GM12878 (cell line): Measurements from ENCODE around the gene RB1. TPM values are rescaled to one million over a fixed set of nuclear protein-coding genes. Genes with fewer than 3 reads are reported as not detected.

Source experiments
- ATAC-seq: fragments of 200-7000 bp; cut with Tn5 transposase; 3 replicates; pipeline ENCODE4 v1.9.1; 2020; ENCODE audit warnings: mild to moderate bottlenecking, moderate library complexity
- BruUV-seq: library from RNA; stranded (reverse); fragments of 400-500 nt; replicated peaks from 2 replicates; lab custom pipeline; 2021; lab: Mats Ljungman, UMichigan
- CTCF ChIA-PET: fragments of 300-600 bp; sonication (Branson Sonifier 250); formaldehyde crosslinking; extraction: SDS; loops from one replicate; lab custom pipeline; 2021; ENCODE audit warnings: inconsistent platforms; lab: Yijun Ruan, JAX
- POLR2A ChIA-PET: fragments of 350-600 bp; formaldehyde crosslinking; extraction: SDS; loops from one replicate; lab custom pipeline; 2021; ENCODE audit warnings: inconsistent platforms; lab: Charles Lee
- RAD21 ChIA-PET: fragments of 300-600 bp; sonication (Branson Sonifier 250); formaldehyde crosslinking; loops from one replicate; lab custom pipeline; 2023; ENCODE audit warnings: antibody characterized with exemption; ENCODE audit not compliant: unreplicated experiment; lab: Charles Lee
- SMC1A ChIA-PET: fragments of 300-600 bp; sonication (Branson Sonifier 250); formaldehyde crosslinking; loops from one replicate; lab custom pipeline; 2023; ENCODE audit not compliant: unreplicated experiment, uncharacterized antibody; lab: Charles Lee
- DNase-seq: peaks from one replicate; pipeline ENCODE4 v3.0.0-alpha.2; 2011; ENCODE audit warnings: low read depth, low spot score
- FAIRE-seq: peaks from 3 replicates; lab custom pipeline; 2011; peaks lifted over from hg19 to GRCh38; lab: Jason Lieb, UNC
- H2AFZ ChIP-seq: 2 replicates; pipeline ENCODE4 v1.6.0; 2011; ENCODE audit warnings: low read depth, low read length, control low read depth; ENCODE audit not compliant: control insufficient read depth
- H3K27ac ChIP-seq: 2 replicates; pipeline ENCODE4 v1.5.1; 2011; ENCODE audit warnings: control low read depth; ENCODE audit not compliant: control insufficient read depth, insufficient read depth
- H3K27me3 ChIP-seq, 2 experiments: replicated peaks in 1 of 2; 2 replicates each; pipeline versions ENCODE4 v1.6.0 to v1.6.1; 2011; ENCODE audit warnings: low read length in 1 of 2; ENCODE audit not compliant: control insufficient read depth in 2 of 2, insufficient read depth in 2 of 2
- H3K36me3 ChIP-seq, 2 experiments: 2 replicates each; pipeline ENCODE4 v1.5.1; 2011; ENCODE audit warnings: low read length in 1 of 2; ENCODE audit not compliant: control insufficient read depth in 2 of 2, insufficient read depth in 2 of 2
- H3K4me1 ChIP-seq: 2 replicates; pipeline ENCODE4 v1.6.1; 2011; ENCODE audit warnings: mild to moderate bottlenecking, low read length, moderate library complexity, mixed read lengths; ENCODE audit not compliant: control insufficient read depth, insufficient read depth
- H3K4me2 ChIP-seq: 2 replicates; pipeline ENCODE4 v1.6.0; 2011; ENCODE audit warnings: control low read depth; ENCODE audit not compliant: control insufficient read depth, insufficient read depth
- H3K4me3 ChIP-seq: fragments of 200-600 bp; sonication (generic); 2 replicates; pipeline ENCODE4 v1.5.1; 2016
- H3K79me2 ChIP-seq: 2 replicates; pipeline ENCODE4 v1.6.0; 2011; ENCODE audit warnings: low read length; ENCODE audit not compliant: control insufficient read depth, insufficient read depth
- H3K9ac ChIP-seq: 2 replicates; pipeline ENCODE4 v1.8.0; 2011; ENCODE audit warnings: low read length, control low read depth, mixed read lengths; ENCODE audit not compliant: control insufficient read depth, insufficient read depth
- H3K9me3 ChIP-seq: replicated peaks from 3 replicates; pipeline ENCODE4 v1.5.1; 2011; ENCODE audit warnings: mild to moderate bottlenecking, low read length; ENCODE audit not compliant: control insufficient read depth, insufficient read depth
- H4K20me1 ChIP-seq: 2 replicates; pipeline ENCODE4 v1.6.0; 2011; ENCODE audit not compliant: control insufficient read depth, insufficient read depth
- BHLHE40 ChIP-seq, 2 experiments: fragments of 450-650 bp in 1 of 2; IDR thresholded peaks; 2 replicates each; pipeline ENCODE4 v1.6.1; 2011 to 2017; ENCODE audit warnings: low read depth in 2 of 2, borderline replicate concordance in 1 of 2, improper control_type of control experiment in 1 of 2, low read length in 1 of 2, mild to moderate bottlenecking in 1 of 2
- CREM ChIP-seq: IDR thresholded peaks from 2 replicates; pipeline ENCODE4 v1.6.1; 2014; ENCODE audit warnings: antibody characterized with exemption, low read depth
- CUX1 ChIP-seq: IDR thresholded peaks from 2 replicates; pipeline ENCODE4 v1.6.1; 2012; ENCODE audit warnings: improper control_type of control experiment, low read depth, low read length; ENCODE audit not compliant: insufficient replicate concordance
- NFXL1 ChIP-seq: fragments of 450-650 bp; IDR thresholded peaks from 2 replicates; pipeline ENCODE4 v1.6.1; 2017; ENCODE audit warnings: antibody characterized with exemption, mild to moderate bottlenecking, borderline replicate concordance
- NRF1 ChIP-seq: conservative IDR thresholded peaks from 2 replicates; pipeline ENCODE4 v1.6.1; 2011; ENCODE audit warnings: mild to moderate bottlenecking, low read depth, low read length, improper control_type of control experiment
- RELB ChIP-seq: fragments of 450-650 bp; IDR thresholded peaks from 2 replicates; pipeline ENCODE4 v1.6.1; 2017; ENCODE audit warnings: low read depth, mild to moderate bottlenecking, moderate library complexity
- SMAD1 ChIP-seq: fragments of 450-650 bp; IDR thresholded peaks from 2 replicates; pipeline ENCODE4 v1.6.1; 2018; ENCODE audit warnings: mild to moderate bottlenecking, low read depth; ENCODE audit not compliant: partially characterized antibody
- ZBTB4 ChIP-seq: fragments of 450-650 bp; formaldehyde crosslinking; IDR thresholded peaks from 2 replicates; pipeline ENCODE4 v1.4.0; 2022; ENCODE audit warnings: mild to moderate bottlenecking, moderate library complexity
- WGBS: methylation state at CpG from one replicate; pipeline ENCODE4 v1.1.6; 2016; ENCODE audit warnings: low lambda C conversion rate; ENCODE audit not compliant: insufficient replicate concordance, insufficient coverage; ENCODE audit errors: missing lambda C conversion rate; 5-methylcytosine and 5-hydroxymethylcytosine counted together
- in situ Hi-C: fragments of 300-500 bp; cut with MboI; formaldehyde crosslinking; loops from 9 replicates; pipeline ENCODE4 v1.14.3; 2018; ENCODE audit warnings: mixed read lengths
- intact Hi-C: fragments of 100-400 bp; cut with micrococcal nuclease; formaldehyde crosslinking; loops from one replicate; pipeline ENCODE4 v1.14.2; 2022; ENCODE audit not compliant: unreplicated experiment
- polyA plus RNA-seq, 11 experiments: library from polyadenylated mRNA; depleted of rRNA in 4 of 11; unstranded in 6 of 11; stranded (reverse) in 5 of 11; fragments of >200 nt; fragmentation: Nextera tagmentation in 4 of 11; fragmentation: Illumina TruSeq in 1 of 11; extraction: Ambion mirVana in 4 of 11; extraction: Trizol in 1 of 11; gene quantifications; 1 replicate in 1 of 11; 2 replicates in 10 of 11; pipeline versions ENCODE4 v1.2.1 to v1.2.3, GENCODE V29; 2011 to 2016; ENCODE audit warnings: inconsistent platforms in 2 of 11, missing spikeins in 2 of 11, low read depth in 1 of 11
- total RNA-seq, 4 experiments: library from RNA; depleted of rRNA in 3 of 4; stranded (reverse); fragments of >200 nt in 3 of 4; fragmentation: Illumina TruSeq in 1 of 4; extraction: Trizol in 1 of 4; gene quantifications; 2 replicates each; pipeline versions ENCODE4 v1.2.1 to v1.2.3, GENCODE V29; 2013 to 2021
- TF ChIP-seq, protein P1 (sequence below): fragments of 450-650 bp; IDR thresholded peaks from 2 replicates; pipeline ENCODE4 v1.6.1; 2016; ENCODE audit warnings: mild to moderate bottlenecking

The RB1 gene
- total and polyA plus RNA-seq, 10 of the 15 experiments (the other 5 are each of a cell fraction or from before 2014, with no cell fraction given) = 2.8 to 45.0 (median 8.3) TPM

DNA sequence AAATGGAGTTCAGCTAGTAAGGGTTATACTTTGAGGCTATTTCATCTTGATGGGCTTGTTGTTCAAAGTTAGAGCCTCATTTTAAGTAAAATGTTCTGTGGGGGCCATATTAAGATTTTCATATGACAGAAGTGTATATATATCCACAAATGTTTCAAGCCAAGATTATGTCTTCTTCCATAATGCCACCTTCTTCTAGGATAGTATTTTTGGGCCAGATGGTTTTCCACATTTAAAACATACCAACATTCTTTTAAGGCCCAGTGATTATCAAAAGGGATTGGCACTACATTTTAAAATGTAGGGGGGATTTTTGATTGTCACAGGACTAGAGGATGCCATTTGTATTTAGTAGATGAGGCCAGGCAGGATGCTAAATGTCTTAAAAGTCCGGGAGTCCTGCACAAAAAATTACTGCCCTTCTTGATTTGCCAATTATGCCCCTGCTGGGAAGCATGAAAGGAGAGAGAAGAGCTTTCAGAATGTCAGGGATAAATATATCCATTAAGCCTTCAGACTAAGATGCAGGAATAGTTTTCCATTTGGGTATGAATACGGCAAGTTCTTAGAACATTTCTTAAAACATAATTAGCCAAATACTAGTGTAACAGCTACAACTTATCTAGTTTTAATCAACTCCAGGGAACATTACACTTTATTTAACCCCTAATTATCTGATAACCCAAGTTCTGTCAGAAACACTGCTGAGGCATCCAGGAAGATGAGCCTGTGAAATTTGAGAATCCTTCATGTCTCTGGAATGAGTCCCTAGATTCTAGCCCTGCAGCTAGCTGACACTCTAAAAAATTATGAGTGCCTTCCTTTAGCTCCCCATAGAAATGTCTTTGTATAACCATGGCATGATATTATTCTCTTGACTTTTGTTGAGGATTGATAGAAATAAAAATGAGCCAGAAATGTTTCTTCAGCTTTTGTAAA is 36.6 kb upstream of the RB1 start (continued):
- TF ChIP-seq ZBTB4 = no peak

GRCh38 chr13:48268019-48268418 is 35.5 kb upstream of the RB1 start:
- H3K79me2 ChIP-seq = no peaks in the 10 kb centered on the region
- no TSS peak for BruUV-seq
- DNase-seq (no peak), ATAC-seq (no peak), FAIRE-seq (no peak)
- no peak overlapping the region for H3K4me3 ChIP-seq
- in situ Hi-C loops = no loop called here
- 85% methylated on average over 4 of the region's 4 CpGs for WGBS
- H3K9ac ChIP-seq = no peak overlapping the region
- no peak overlapping the region for H3K27ac ChIP-seq
- ChIA-PET SMC1A (no interaction called here), RAD21 (no interaction called here), POLR2A (no interaction called here), CTCF (no interaction called here)
- H3K36me3 ChIP-seq = no peaks in the 10 kb centered on the region
- no peaks in the 10 kb centered on the region for H3K9me3 ChIP-seq
- no peak overlapping the region for H3K4me2 ChIP-seq
- H4K20me1 ChIP-seq = no peaks in the 10 kb centered on the region
- intact Hi-C loops = no loop called here
- peaks cover 3 to 4% of the 10 kb centered on the region in 2 experiments; a peak in 2 of 4 replicates for H3K27me3 ChIP-seq
- H3K4me1 ChIP-seq = peaks cover 7% of the 10 kb centered on the region
- H2AFZ ChIP-seq = no peak overlapping the region
- no peak for TF ChIP-seq BHLHE40 (IDR thresholded peaks at IDR 0.05; ENCODE audit: borderline replicate concordance in 1 of 2, low read depth in 2 of 2, low read length in 1 of 2)
- TF ChIP-seq, protein P1, sequence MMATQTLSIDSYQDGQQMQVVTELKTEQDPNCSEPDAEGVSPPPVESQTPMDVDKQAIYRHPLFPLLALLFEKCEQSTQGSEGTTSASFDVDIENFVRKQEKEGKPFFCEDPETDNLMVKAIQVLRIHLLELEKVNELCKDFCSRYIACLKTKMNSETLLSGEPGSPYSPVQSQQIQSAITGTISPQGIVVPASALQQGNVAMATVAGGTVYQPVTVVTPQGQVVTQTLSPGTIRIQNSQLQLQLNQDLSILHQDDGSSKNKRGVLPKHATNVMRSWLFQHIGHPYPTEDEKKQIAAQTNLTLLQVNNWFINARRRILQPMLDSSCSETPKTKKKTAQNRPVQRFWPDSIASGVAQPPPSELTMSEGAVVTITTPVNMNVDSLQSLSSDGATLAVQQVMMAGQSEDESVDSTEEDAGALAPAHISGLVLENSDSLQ = no peak
- no peak for TF ChIP-seq NRF1
- no peak for TF ChIP-seq SMAD1
- TF ChIP-seq RELB = no peak
- no peak for TF ChIP-seq NFXL1
- TF ChIP-seq CUX1 = no peak
- TF ChIP-seq CREM = no peak
